HG03045 (cell line): ENCODE results near the gene TPCN1.

ENCODE experiments used
- ATAC-seq: cut with Tn5 transposase; IDR thresholded peaks from one replicate; pipeline ENCODE4 v1.9.1; 2021; ENCODE audit warnings: mild to moderate bottlenecking, moderate library complexity; ENCODE audit not compliant: unreplicated experiment

The TPCN1 gene

GRCh38 chr12:113257564-113257963, 36.3 kb downstream of the TPCN1 start:
- ATAC-seq, result no peak

GRCh38 chr12:113260127-113260526, 38.9 kb downstream of the TPCN1 start:
- no peak for ATAC-seq

GRCh38 chr12:113260636-113261300, 39.5 kb downstream of the TPCN1 start:
- ATAC-seq, result no peak

DNA sequence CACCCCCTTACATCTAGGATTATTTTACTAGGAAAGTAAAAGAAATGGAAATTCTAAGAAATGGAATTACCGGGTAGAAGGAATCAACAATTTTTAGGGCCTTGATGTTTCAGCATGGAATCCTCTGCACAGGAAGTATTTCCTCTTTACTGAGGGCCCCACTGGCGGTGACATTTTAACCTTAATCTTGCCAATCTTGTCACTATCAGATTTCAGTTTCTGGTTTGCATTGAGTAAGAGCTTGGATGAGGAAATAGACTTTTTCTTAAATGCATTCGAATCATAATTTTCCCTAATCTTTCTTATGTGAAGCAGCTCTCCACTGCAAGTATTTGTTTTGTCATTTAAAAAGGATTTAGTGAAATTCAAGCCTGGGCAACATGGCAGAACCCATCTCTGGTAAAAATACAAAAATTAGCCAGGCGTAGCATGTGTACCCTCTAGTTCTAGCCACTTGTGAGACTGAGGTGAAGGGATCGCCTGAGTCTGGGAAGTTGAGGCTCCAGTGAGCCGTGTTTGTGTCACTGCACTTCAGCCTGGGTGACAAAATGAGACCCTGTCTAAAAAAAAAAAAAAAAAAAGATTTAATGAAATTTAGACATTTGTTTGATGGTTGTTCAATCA, 40.7 kb downstream of the TPCN1 start:
- ATAC-seq, result no peak

DNA sequence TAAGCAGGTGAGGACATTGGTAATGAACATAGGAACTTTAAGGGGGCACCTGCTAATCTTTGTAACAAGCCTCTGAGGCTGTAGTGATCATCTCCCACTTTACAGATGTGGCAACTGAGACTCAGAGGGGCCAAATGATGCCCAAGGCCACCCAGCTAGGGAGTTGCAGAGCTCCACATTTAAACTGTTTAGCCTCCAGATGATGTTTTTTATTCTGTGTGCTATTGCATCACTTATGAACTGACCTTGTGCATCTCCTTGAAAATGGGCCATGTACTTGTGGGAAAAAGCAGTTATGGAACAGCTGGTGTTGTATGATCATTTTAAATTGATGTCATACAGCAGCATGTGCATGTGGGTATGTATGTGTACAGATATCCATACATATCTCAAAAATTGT, 41.4 kb downstream of the TPCN1 start:
- no peak for ATAC-seq

DNA sequence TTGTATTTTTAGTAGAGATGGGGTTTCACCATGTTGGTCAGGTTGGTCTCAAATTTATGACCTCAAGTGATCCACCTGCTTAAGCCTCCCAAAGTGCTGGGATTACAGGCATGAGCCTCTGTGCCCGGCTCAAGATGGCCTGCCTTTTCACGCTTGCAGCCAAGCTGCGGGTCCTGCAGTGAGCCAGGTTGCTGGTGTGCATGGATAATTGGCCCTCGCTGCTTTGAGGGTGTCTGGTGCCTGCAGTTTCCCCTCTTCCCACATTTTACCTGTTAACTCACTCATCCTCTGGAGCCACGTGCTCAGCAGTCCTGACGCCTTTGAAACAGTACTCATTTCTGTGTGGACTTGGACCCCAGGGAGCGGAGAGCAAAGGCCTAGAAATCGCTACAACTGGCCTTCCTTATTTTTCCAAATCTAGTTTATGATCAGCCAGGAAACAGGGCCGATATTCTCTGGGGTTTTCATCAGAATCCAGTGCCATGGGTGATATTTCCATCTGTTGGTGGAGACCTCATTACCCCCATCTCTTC, 42.2 kb downstream of the TPCN1 start:
- ATAC-seq, result no peak

DNA sequence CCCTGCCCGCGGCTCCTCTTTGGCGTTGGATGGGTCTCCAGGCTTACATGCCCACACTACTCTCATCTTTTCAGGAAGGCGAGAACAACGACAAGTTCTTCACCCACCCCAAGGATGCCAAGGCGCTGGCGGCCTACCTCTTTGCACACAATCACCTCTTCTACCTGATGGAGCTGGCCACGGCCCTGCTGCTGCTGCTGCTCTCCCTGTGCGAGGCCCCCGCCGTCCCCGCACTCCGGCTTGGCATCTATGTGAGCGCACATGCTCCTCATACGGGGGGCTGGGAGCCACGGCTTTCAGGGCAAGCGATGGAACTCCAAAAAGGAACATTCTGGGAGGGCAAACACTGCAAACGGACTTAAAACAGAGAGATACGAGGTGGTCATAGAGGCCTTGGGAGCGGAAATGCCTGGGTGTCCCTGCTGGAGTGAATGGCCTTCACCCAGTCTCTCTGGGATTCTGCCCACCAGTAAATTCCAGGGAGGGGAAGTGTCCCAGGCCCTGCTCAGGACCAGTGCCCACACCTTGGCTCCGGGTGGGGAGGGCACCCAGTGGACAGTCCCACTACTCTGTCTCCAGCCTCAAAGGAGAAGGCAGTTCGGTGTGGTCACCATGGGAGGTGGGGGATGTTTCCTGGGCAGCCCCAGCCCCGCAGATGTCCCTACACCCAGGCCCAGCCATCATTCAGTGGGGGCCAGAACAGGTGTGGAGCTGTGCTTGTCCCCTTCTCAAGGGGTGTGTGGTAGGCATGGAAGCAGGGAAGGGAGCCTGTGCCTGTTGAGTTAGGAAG, 45.0 kb downstream of the TPCN1 start:
- ATAC-seq, result no peak

DNA sequence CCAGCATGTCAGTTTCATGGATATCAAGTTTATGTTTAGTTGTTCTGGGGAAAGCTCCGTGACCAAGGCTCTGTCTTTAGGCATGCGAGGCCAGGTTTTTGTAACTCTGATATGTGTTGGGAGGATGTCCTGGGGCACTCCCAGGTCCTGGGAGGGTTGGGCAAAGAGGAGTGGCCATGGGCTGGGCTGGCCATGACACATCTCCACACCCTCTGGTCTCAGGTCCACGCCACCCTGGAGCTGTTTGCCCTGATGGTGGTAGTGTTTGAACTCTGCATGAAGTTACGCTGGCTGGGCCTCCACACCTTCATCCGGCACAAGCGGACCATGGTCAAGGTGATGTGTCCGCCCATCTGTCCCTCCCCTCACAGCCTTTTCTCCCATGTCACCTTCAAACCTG, 46.4 kb downstream of the TPCN1 start:
- ATAC-seq, result no peak

DNA sequence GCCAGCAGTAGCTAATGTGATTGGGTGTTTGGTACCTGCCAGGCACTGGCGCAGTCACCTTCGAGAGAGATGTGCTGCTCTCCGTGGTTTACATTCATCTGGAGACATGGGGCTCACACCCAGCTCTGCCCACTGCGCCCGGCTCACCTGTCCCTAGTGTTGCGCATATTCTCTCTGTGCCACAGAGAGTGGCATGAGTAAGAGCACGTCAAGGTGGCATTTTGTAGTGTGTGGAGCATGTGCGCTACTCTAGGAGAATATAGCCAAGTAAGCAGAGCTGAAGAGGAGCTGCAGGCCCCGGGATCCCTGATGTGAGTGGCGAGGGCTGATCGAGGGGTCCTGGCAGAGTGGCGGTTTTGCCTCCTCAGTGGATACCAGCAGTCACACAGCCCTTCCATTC, 46.9 kb downstream of the TPCN1 start:
- ATAC-seq, result no peak

GRCh38 chr12:113268621-113269020, 47.4 kb downstream of the TPCN1 start:
- ATAC-seq, result no peak

- ATAC-seq, result no peak
Observed at GRCh38 chr12:113269257-113269943, 48.1 kb downstream of the TPCN1 start.

GRCh38 chr12:113270709-113271009, 49.4 kb downstream of the TPCN1 start:
- no peak for ATAC-seq

GRCh38 chr12:113271466-113271852, 50.2 kb downstream of the TPCN1 start:
- no peak for ATAC-seq

DNA sequence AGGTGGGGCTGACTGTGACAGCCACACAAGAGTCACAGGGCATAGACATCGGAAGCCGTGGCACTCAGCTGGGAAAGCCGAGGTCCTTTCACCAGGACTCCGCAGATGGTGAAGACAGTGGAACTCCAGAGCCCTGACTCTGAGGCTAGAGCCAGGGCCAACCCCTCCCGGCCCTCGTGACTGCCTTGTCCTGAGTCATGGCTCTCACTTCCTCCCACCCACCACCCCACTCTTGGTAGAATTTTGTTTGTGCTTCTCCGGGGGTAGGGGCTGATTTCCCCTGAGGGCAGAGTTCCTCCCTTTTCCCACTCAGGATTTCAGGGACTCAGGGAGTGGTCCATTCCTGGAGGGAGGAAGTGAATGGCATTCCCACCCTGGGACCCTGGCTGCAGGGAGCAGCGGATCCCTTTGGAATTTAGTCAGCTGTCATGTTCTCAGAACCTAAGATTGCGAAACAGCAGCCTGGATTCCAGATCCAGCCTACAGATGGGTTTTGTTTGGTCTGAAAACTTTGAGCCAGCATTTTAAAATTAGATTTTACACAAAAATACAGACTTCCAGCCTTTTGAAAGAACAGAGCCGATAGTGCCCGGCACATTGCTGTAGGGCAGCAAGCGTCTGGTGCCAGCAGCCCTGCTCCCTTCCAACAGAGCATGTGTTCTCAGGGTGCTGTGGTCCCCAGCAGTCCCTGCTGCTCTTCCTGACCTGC, 50.7 kb downstream of the TPCN1 start:
- ATAC-seq, result no peak

DNA sequence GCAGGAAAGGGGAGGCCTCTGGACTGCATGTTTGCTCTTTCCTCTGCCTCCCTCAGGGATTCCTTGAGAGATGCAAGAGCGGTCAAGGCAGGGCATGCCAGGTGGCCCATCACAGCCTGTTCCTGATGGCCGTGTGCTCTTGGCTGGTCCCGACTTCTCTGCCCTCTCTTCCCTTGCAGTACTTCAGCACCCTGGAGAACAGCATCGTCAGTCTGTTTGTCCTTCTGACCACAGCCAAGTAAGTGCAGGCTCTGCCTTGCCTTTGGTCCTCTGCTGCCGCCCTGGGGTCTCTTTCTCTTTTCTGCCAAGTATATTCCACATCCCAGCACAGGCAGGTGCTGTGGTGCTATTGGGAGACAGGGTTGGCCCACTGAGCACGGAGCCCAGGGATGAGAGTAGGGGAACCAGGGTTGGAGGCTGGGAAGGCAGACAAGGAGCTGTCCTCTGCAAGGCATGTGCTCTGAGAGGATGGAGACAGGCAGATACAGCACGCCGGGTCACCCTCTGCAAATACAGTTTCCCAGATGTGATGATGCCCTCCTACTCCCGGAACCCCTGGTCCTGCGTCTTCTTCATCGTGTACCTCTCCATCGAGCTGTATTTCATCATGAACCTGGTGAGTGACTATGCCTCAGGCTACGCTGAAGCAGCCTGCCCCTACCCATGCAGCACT, 51.9 kb downstream of the TPCN1 start:
- ATAC-seq, result no peak

- ATAC-seq, result no peak
Observed at GRCh38 chr12:113274848-113275247, 53.6 kb downstream of the TPCN1 start.

GRCh38 chr12:113276306-113276705, 55.0 kb downstream of the TPCN1 start:
- no peak for ATAC-seq

DNA sequence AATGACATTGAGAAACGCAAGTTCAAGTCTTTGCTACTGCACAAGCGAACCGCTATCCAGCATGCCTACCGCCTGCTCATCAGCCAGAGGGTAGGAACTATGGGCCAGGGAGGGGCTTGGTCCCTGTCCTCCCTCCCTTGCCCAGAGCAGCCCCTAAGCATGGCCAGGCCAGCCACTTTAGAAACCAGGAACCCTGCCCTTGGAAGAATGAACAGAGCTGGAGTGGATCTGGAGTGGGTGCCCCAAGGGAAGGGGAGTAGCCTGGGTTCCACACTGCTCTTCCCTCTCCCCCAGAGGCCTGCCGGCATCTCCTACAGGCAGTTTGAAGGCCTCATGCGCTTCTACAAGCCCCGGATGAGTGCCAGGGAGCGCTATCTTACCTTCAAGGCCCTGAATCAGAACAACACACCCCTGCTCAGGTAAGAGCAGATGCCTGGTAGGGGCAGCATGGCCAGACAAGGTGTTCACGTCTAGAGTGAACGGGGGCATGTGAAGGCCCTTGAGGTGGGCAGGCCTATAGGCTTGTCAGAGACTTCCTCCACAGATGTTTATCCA, 55.8 kb downstream of the TPCN1 start:
- ATAC-seq, result no peak

DNA sequence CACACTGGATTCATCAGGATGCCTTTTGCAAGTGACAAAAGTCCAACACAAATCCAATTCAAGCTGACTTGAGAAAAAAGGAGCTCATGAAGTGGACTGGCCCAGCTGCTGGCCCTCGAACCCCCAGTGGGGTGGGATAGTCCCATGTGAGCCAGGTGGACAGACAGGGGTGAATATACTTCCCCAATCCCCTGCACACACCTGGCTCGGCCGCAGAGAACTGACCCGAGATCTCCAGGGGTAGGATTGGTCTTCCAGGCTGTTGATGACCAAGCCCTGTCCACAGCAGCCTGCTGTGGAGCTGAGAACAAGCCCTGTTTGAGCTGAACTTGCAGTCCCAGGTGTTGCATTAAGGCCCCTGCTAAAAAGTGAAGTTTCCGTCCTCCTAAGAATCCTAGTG, 56.2 kb downstream of the TPCN1 start:
- ATAC-seq, result no peak

GRCh38 chr12:113278141-113278540, 56.9 kb downstream of the TPCN1 start:
- no peak for ATAC-seq
